IPS DF 6.9 (cell line): ENCODE measurements around the gene CPA1.

Source experiments
- DNase-seq: peaks from one replicate; pipeline ENCODE4 v3.0.0-alpha.2; 2013; ENCODE audit warnings: low read depth, low spot score
- H3K27ac ChIP-seq: one replicate; pipeline ENCODE4 v1.5.1; 2013; ENCODE audit warnings: low read length, control low read depth
- H3K27me3 ChIP-seq: 2 replicates; pipeline ENCODE4 v1.6.1; 2013; ENCODE audit warnings: mild to moderate bottlenecking, low read length; ENCODE audit not compliant: control insufficient read depth, insufficient read depth
- H3K36me3 ChIP-seq: 2 replicates; pipeline ENCODE4 v1.6.1; 2013; ENCODE audit warnings: low read length; ENCODE audit not compliant: control insufficient read depth, insufficient read depth
- H3K4me1 ChIP-seq: 2 replicates; pipeline ENCODE4 v1.6.1; 2013; ENCODE audit warnings: low read length; ENCODE audit not compliant: control insufficient read depth, insufficient read depth
- H3K4me3 ChIP-seq: 2 replicates; pipeline ENCODE4 v1.5.1; 2013; ENCODE audit warnings: mild to moderate bottlenecking, low read length
- H3K9me3 ChIP-seq: 2 replicates; pipeline ENCODE4 v1.6.1; 2013; ENCODE audit warnings: low read length, inconsistent platforms; ENCODE audit not compliant: control insufficient read depth, insufficient read depth
- WGBS: extraction: QIAGEN DNeasy Blood & Tissue Kit; methylation state at CpG from one replicate; pipeline ENCODE4 v1.1.7; 2013; ENCODE audit warnings: mixed read lengths, missing lambda C conversion rate; ENCODE audit not compliant: insufficient read length, insufficient coverage; 5-methylcytosine and 5-hydroxymethylcytosine counted together

The CPA1 gene

DNA sequence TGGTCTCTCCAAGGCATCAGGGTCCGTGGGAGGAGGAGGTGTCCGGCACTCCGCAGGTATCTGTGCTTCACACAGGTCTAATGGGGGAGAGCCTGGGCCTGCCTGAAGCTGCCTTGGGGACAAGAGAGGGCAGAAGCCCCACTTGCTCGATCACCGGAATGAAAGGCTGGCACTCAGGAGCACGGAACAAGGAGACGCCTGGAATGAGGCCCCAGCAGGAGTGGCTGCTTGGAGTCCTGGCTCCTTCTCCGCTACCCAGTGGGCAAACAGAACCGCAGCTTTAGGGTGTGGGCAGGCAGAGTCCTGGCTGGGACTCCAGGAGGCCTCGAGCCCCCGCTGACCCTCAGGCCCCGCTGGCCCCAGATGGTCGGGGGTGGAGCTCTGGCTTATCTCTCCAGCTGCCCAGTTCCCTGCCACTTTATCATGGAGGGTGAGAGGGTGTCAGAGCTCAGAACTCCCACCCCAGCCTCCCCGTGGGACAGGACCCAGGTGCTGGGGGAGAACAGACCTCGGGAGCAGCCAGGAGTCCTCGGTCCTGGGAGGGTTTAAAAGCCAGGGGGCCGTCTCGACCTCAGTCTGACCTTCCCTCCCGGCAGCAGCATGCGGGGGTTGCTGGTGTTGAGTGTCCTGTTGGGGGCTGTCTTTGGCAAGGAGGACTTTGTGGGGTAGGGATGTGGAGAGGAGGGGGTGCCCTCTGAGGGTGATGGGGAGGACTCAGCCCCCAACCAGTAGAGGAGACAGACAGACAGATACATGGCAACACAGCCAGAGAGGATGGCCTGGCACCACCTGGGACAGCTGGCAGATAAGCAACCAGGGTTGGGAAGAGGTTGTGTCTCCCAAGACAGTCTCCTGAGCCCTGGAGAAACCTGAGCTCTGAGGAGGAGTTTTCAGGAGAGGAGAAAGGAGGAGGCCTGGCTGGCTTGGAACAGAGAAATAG lies at the start of gene CPA1:
TSS of gene CPA1 (plus strand) at position 574 of the 940 bp plus-strand sequence. CDS start at position 601, 27 bp downstream.
- H3K4me3 ChIP-seq, result no peak within 1 kb of the TSS
- no peak for DNase-seq
- H3K4me1 ChIP-seq, result no peaks in the 10 kb centered on the region
- no peaks in the 10 kb centered on the region for H3K36me3 ChIP-seq
- WGBS, result no CpG with 5 or more reads among the region's 20 CpGs
- no peak within 1 kb of the TSS for H3K27ac ChIP-seq
- no peaks in the 10 kb centered on the region for H3K9me3 ChIP-seq
- no peaks in the 10 kb centered on the region for H3K27me3 ChIP-seq

DNA sequence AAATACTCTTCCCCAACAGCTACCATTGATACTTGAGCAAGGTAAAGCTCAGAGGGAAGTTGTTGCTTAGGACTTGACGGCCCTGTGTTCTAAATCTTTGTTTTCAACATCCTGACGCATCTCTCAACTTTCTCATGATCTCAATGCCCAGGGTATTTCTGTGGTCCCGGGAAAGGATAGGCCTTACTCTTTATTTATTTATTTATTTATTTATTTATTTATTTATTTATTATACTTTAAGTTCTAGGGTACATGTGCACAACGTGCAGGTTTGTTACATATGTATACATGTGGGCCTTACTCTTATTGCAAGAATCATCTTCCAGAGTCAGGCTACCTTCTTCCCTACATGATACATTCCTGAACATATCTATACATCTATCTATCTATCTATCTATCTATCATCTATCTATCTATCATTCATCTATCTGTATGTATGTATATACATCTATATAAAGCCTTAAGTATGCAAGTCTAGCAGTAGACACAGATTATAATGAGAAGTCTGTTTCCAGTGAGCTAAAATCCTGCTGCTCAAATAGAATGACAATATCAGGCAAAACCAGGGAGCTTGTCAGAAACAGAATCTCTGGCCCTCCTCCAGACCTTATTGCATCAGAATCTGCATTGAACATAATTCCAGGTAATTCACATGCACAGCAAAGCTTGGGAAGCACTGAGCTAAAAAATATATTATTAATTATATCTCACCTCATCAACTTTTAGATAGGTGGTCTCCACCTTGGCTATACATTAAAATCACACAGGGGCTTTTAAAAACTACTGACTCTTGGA lies 47.8 kb upstream of the CPA1 start:
- no peaks in the 10 kb centered on the region for H3K27me3 ChIP-seq
- no CpG with 5 or more reads among the region's 4 CpGs for WGBS
- no peak overlapping the region for H3K4me3 ChIP-seq
- H3K36me3 ChIP-seq, result no peaks in the 10 kb centered on the region
- H3K9me3 ChIP-seq, result no peaks in the 10 kb centered on the region
- no peak overlapping the region for H3K27ac ChIP-seq
- no peaks in the 10 kb centered on the region for H3K4me1 ChIP-seq
- no peak for DNase-seq

DNA sequence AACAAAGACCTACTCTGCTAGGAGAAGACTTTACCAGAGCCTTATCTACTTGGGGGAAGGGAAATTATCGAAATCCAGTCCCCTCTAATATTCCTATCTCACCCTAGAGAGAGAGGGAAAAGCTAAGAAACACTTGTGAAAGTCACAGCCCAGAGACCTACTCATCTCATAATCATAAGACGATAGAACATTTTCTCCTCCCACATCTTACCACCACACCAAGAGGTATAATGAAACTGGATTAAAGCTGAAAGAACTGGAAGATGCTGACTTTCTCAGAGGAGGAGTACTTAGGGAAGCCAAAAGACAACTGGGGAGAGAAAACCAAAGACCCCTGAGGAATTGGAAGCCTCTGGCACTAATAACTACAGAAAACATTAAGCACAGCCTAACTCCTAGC lies 46.5 kb upstream of the CPA1 start:
- WGBS, result no CpG with 5 or more reads among the region's 2 CpGs
- Histone ChIP-seq H3K27me3 (no peaks in the 10 kb centered on the region), H3K4me3 (no peak overlapping the region), H3K9me3 (no peaks in the 10 kb centered on the region), H3K36me3 (no peaks in the 10 kb centered on the region), H3K4me1 (peaks cover 2% of the 10 kb centered on the region; the same call in 1 of the 2 replicates), H3K27ac (no peak overlapping the region)
- no peak for DNase-seq

DNA sequence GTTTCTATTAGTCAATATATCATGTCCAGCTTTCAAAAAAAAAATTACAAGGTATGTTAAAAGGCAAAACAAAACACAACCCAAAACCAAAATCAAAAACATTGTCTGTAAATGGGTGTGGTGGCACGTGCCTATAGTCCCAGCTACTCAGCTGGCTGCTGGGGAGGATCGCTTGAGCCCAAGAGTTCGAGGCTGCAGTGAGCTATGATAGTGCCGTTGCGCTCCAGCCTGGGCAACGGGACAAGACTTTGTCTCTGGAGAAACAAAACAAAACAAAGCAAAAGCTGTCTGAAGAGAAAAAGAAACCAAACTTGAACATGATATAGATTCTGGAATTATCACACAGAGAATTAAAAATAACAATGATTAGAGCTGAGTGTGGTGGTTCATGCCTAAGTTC lies 46.0 kb upstream of the CPA1 start:
- Histone ChIP-seq H3K4me3 (no peak overlapping the region), H3K4me1 (peaks cover 2% of the 10 kb centered on the region; the same call in 1 of the 2 replicates), H3K27ac (no peak overlapping the region), H3K9me3 (no peaks in the 10 kb centered on the region), H3K36me3 (no peaks in the 10 kb centered on the region), H3K27me3 (no peaks in the 10 kb centered on the region)
- DNase-seq, result no peak
- no CpG with 5 or more reads among the region's 6 CpGs for WGBS

DNA sequence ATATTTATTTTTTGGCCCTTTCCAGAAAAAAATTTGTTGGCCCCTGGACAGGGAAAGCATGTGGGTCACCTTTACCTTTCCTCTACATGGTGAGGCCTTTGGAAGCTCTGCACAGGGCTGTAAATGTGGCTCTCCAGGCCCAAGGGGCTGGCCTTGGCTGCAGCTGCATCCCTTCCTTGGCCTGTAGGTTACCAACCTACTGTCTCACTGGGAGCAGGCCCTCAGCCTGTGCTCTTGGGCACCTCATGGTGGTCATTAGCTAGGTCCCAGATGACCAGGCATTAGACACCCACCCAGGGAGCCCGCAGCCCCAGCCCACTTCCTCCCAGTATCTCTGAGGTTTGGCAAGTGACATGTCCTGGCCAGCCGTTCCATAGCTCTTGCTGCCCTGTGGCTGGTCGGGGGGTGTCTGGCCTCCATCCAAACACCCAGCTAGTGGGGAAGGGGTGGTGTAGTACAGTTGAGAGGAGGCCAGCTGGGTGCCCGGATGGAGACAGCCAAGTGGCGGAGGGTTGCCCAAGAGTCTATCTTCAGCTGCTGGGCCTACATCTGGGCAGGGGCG lies 42.8 kb upstream of the CPA1 start:
- H3K36me3 ChIP-seq, result no peaks in the 10 kb centered on the region
- no peak overlapping the region for H3K27ac ChIP-seq
- WGBS, result no CpG with 5 or more reads among the region's 6 CpGs
- H3K27me3 ChIP-seq, result no peaks in the 10 kb centered on the region
- no peak for DNase-seq
- H3K4me1 ChIP-seq, result peaks cover 2% of the 10 kb centered on the region; the same call in 1 of the 2 replicates
- H3K4me3 ChIP-seq, result no peak overlapping the region
- no peaks in the 10 kb centered on the region for H3K9me3 ChIP-seq

DNA sequence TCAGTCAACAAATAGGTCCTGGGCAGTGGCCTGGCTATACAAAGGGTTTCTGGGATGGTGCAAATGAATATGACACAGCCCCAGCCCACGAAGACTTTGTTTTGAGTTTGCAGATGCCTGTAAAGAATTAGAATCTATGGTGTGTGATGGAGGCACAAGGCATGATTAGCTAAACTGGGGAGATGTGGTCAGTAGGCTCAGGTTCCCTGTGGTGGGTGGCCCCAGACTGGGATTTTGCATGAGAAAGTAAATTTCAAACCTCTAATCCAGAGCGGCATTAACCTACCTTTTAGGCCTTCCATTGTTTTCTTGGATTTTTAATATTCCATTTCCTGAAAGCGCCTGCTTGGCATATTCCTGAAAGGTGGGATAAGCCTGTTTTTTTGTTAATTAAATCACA lies 42.1 kb upstream of the CPA1 start:
- H3K27me3 ChIP-seq, result no peaks in the 10 kb centered on the region
- DNase-seq, result no peak
- no peak overlapping the region for H3K4me3 ChIP-seq
- no CpG with 5 or more reads among the region's 3 CpGs for WGBS
- H3K27ac ChIP-seq, result no peak overlapping the region
- H3K9me3 ChIP-seq, result no peaks in the 10 kb centered on the region
- H3K36me3 ChIP-seq, result no peaks in the 10 kb centered on the region
- peaks cover 2% of the 10 kb centered on the region; the same call in 1 of the 2 replicates for H3K4me1 ChIP-seq

DNA sequence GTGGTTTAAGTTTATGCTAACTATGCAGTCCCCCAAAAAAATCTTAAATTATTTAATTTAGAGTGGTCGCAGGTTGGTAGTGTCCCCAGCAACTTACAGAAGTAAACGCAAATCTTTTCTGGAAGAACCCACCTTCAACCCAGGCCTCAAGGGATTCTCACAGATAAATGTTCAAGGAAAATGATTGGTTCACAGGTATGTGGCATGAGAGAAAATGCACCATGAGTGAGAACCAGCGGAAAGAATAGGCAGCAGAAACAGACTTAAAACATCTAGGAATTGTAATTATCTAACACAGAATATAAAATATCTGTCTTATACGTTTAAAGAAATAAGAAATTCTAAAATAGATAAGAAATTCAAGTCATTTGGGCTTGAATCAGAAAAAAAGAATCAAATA lies 38.4 kb upstream of the CPA1 start:
- DNase-seq, result no peak
- Histone ChIP-seq H3K36me3 (no peaks in the 10 kb centered on the region), H3K4me1 (peaks cover 2% of the 10 kb centered on the region; the same call in 1 of the 2 replicates), H3K27me3 (no peaks in the 10 kb centered on the region), H3K9me3 (no peaks in the 10 kb centered on the region), H3K4me3 (no peak overlapping the region), H3K27ac (no peak overlapping the region)
- no CpG with 5 or more reads among the region's 4 CpGs for WGBS

DNA sequence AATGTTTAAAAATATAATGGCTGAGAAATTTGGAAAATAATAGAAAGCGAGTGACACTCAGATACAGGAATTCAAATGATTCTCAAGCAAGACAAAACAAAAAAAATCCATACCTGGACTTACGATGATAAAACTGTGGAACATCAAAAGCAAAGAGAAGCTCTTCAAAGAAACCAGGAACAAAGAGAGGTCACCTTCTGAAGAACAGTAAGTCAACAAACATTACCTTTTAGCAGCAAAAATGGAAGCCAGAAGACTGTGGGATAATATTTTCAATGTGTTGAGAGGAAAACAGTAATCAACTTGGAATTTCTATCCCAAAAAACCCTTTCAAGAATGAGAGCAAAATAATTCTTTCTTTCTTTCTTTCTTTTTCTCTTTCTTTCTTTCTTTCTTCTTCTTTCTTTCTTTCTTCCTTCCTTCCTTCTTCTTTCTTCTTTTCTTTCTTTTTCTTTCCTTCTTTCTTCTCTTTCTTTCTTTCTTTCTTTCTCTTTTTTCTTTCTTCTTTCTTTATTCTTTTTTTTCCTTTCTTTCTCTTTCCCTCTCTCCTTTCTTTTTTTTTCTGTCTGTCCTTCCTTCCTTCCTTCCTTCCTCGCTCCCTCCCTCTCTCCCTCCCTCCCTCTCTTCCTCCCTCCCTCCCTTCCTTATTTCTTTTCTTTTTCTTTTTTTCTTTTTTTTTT lies 37.5 kb upstream of the CPA1 start:
- WGBS, result no CpG with 5 or more reads among the region's 3 CpGs
- H3K36me3 ChIP-seq, result no peaks in the 10 kb centered on the region
- H3K27me3 ChIP-seq, result no peaks in the 10 kb centered on the region
- H3K4me1 ChIP-seq, result peaks cover 2% of the 10 kb centered on the region; the same call in 1 of the 2 replicates
- no peak overlapping the region for H3K27ac ChIP-seq
- DNase-seq, result no peak
- H3K9me3 ChIP-seq, result no peaks in the 10 kb centered on the region
- H3K4me3 ChIP-seq, result no peak overlapping the region

DNA sequence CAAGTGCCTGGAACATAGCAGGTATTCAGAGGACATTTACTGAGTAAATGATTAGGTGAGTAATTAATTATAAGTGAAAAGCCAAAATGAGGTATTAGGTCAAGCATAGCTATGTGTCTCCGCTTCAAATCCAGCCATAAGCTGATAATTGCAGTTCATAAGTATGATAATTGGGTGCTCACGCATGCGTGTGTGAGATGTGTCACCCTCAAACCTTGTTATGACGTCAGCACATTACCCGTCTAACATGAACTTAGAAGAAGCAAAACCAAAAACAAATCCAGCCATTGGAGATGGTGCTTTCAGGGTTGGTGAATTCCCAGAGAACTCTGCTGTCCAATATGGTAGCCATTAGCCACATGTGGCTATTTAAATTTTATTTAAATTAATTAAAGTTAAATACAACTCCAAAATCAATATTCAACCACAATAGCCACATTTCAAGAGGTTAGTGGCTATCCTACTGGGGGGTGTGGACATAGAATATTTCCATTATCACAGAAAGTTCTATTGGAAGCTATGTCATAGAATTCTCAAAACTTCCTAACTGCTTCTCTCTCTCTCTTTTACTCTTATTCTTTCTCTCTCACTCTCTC lies 35.9 kb upstream of the CPA1 start, which contains the start of gene CPA5:
TSS of gene CPA5 (plus strand) at position 546 of the 596 bp plus-strand sequence. CDS start 1,670 bp downstream, outside the sequence.
- H3K27me3 ChIP-seq, result no peaks in the 10 kb centered on the region
- no peak for DNase-seq

More for the DNA sequence above, 35.9 kb upstream of the CPA1 start, which contains the start of gene CPA5:
- H3K27ac ChIP-seq, result no peak within 1 kb of the TSS
- WGBS, result no CpG with 5 or more reads among the region's 5 CpGs
- no peaks in the 10 kb centered on the region for H3K36me3 ChIP-seq
- H3K9me3 ChIP-seq, result no peaks in the 10 kb centered on the region
- no peak within 1 kb of the TSS for H3K4me3 ChIP-seq
- no peaks in the 10 kb centered on the region for H3K4me1 ChIP-seq
